Ovary (tissue), 3 donors: ENCODE results near the gene STAMBP.

Source experiments
- EP300 ChIP-seq: sonication (generic); formaldehyde crosslinking; IDR thresholded peaks from one replicate; pipeline ENCODE4 v1.6.1; 2017; ENCODE audit warnings: antibody characterized with exemption
- POLR2A ChIP-seq: fragments of 450-650 bp; IDR thresholded peaks from one replicate; pipeline ENCODE4 v1.6.1; 2017; ENCODE audit warnings: antibody characterized with exemption, mild to moderate bottlenecking, moderate library complexity
- TF ChIP-seq, protein P1 (sequence below), 3 donors: fragments of 450-650 bp in 2 of 3; fragments of 200-600 bp in 1 of 3; IDR thresholded peaks; one replicate each; pipeline versions ENCODE4 v1.5.1 to v1.8.0; 2016 to 2022; ENCODE audit warnings: antibody characterized with exemption in 3 of 3, mild to moderate bottlenecking in 1 of 3
- donor health status: DM: no; HTN: no; CAD: no.

DNA sequence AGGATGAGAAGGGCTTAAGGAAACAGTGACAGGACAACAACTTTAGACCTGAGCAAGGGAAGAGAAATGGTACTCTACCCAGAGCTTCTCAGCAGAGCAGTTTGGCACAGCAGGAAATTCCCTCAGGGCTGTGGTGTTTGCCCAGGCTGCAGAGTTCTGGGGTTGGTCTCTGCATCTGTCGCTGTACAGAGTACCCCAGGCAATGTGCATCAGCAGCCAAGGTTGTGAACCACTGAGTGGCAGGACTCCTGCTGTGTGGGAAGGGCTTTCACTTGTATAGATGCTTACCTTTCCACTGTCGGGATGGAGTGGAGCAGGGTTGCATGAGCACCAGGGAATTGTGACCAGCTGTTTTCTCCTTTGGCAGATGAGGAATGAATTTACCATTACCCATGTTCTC lies 21.2 kb downstream of the STAMBP start:
- TF ChIP-seq, protein P1, sequence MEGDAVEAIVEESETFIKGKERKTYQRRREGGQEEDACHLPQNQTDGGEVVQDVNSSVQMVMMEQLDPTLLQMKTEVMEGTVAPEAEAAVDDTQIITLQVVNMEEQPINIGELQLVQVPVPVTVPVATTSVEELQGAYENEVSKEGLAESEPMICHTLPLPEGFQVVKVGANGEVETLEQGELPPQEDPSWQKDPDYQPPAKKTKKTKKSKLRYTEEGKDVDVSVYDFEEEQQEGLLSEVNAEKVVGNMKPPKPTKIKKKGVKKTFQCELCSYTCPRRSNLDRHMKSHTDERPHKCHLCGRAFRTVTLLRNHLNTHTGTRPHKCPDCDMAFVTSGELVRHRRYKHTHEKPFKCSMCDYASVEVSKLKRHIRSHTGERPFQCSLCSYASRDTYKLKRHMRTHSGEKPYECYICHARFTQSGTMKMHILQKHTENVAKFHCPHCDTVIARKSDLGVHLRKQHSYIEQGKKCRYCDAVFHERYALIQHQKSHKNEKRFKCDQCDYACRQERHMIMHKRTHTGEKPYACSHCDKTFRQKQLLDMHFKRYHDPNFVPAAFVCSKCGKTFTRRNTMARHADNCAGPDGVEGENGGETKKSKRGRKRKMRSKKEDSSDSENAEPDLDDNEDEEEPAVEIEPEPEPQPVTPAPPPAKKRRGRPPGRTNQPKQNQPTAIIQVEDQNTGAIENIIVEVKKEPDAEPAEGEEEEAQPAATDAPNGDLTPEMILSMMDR (IDR thresholded peaks at IDR 0.05): no peak
- TF ChIP-seq POLR2A (no peak), EP300 (no peak)
